Measurements from ENCODE around the gene SFPQ. TPM values are rescaled to one million over a fixed set of nuclear protein-coding genes. Genes with fewer than 3 reads are reported as not detected.

The SFPQ gene
- total RNA-seq, 1 experiment from 2014 or later = 573 TPM

- Histone ChIP-seq H3K27me3 (ENCODE audit: insufficient read depth, low read length) (no peaks in the 10 kb centered on the region), H3T11ph (ENCODE audit: low read length) (no peak overlapping the region), H4K5ac (ENCODE audit: insufficient read length, low read depth, low read length) (no peak overlapping the region), H2BK5ac (ENCODE audit: insufficient read length, low read length) (no peak overlapping the region), H2AFZ (ENCODE audit: low read length) (no peak overlapping the region), H3K23ac (ENCODE audit: insufficient read length, low read depth, low read length) (no peak overlapping the region), H2BK20ac (ENCODE audit: low read depth, low read length, poor library complexity, severe bottlenecking) (no peak overlapping the region), H3K4me1 (ENCODE audit: insufficient read depth, low read length) (no peaks in the 10 kb centered on the region), H2AK5ac (ENCODE audit: insufficient read length, low read length) (no peak overlapping the region), H4K91ac (ENCODE audit: insufficient read length, low read depth, low read length) (no peak overlapping the region), H4K8ac (replicated peaks; ENCODE audit: insufficient read length, low read depth, low read length) (no peak overlapping the region), H3K9ac (ENCODE audit: extremely low read depth, insufficient read length, low read length) (no peak overlapping the region), H3K4ac (ENCODE audit: low read depth, low read length) (no peak overlapping the region), H2BK15ac (ENCODE audit: low read depth, low read length) (no peak overlapping the region), H4K20me1 (ENCODE audit: control insufficient read depth, insufficient read depth, insufficient read length) (no peaks in the 10 kb centered on the region), H3K56ac (ENCODE audit: insufficient read length, low read depth, low read length) (no peak overlapping the region), H3K9me3 (ENCODE audit: control insufficient read depth, low read depth, low read length) (no peaks in the 10 kb centered on the region), H3K79me1 (ENCODE audit: insufficient read depth, low read depth, low read length, poor library complexity, severe bottlenecking) (no peaks in the 10 kb centered on the region), H3K23me2 (ENCODE audit: insufficient read length, low read depth, low read length, poor library complexity, severe bottlenecking) (no peaks in the 10 kb centered on the region), H3K18ac (ENCODE audit: insufficient read length, low read depth, low read length) (no peak overlapping the region), H3K27ac (ENCODE audit: insufficient read length, low read depth, low read length) (no peak overlapping the region), H2BK12ac (ENCODE audit: insufficient read length, low read depth, low read length) (no peak overlapping the region), H3K4me2 (ENCODE audit: insufficient read depth, insufficient read length, low read length) (no peak overlapping the region), H2BK120ac (ENCODE audit: low read depth, low read length, poor library complexity, severe bottlenecking) (no peak overlapping the region), H3K79me2 (ENCODE audit: insufficient read depth, low read length) (peaks cover 24% of the 10 kb centered on the region), H3K14ac (ENCODE audit: insufficient read depth, low read length) (no peak overlapping the region; the same call in 1 of the 2 replicates)
- WGBS (ENCODE audit: extremely low coverage, insufficient read length, low lambda C conversion rate) = no CpG with 5 or more reads among the region's 12 CpGs
- no peaks in the 10 kb centered on the region; a peak in 1 of 5 replicates for H3K9me3 Mint-ChIP-seq
- TF ChIP-seq CTCF (conservative IDR thresholded peaks at IDR 0.05) = no peak
- H3K4me1 Mint-ChIP-seq = peaks cover 57 to 58% of the 10 kb centered on the region in 2 experiments
- peaks cover 88 to 100% (median 98%) of the 10 kb centered on the region in 3 experiments for H3K36me3 Mint-ChIP-seq (ENCODE audit: insufficient read depth in 1 of 3, low read depth in 3 of 3)
- peak overlapping the region in 1 of 3 experiments; percentile 85; a peak in 3 of 7 replicates for H3K27ac Mint-ChIP-seq
- H3K27me3 Mint-ChIP-seq (ENCODE audit: low read depth) = no peaks in the 10 kb centered on the region
- DNase-seq = no peak
- H3K4me3 Mint-ChIP-seq = peak overlapping the region in 1 of 2 experiments; percentile 35; a peak in 2 of 5 replicates
These were observed 8.3 kb downstream of the SFPQ start for GRCh38 chr1:35184495-35185199.

Measured in H9 (cell line).